ENCODE results near the gene AKT3.

AKT3 gene

GRCh38 chr1:243738020-243738419 lies 112.0 kb downstream of the AKT3 start:
- Histone ChIP-seq H3K9me3 (no peaks in the 10 kb centered on the region), H3K27me3 (no peaks in the 10 kb centered on the region), H3K4me1 (peaks cover 0 to 75% (median 22%) of the 10 kb centered on the region in 4 donors), H3K36me3 (no peaks in the 10 kb centered on the region), H3K27ac (no peak overlapping the region), H3K4me3 (no peak overlapping the region)
- intact Hi-C loops (cut with DNase I; ENCODE audit: low total_unique reads) = no loop called here
- DNase-seq = no peak
- TF ChIP-seq, protein P1, sequence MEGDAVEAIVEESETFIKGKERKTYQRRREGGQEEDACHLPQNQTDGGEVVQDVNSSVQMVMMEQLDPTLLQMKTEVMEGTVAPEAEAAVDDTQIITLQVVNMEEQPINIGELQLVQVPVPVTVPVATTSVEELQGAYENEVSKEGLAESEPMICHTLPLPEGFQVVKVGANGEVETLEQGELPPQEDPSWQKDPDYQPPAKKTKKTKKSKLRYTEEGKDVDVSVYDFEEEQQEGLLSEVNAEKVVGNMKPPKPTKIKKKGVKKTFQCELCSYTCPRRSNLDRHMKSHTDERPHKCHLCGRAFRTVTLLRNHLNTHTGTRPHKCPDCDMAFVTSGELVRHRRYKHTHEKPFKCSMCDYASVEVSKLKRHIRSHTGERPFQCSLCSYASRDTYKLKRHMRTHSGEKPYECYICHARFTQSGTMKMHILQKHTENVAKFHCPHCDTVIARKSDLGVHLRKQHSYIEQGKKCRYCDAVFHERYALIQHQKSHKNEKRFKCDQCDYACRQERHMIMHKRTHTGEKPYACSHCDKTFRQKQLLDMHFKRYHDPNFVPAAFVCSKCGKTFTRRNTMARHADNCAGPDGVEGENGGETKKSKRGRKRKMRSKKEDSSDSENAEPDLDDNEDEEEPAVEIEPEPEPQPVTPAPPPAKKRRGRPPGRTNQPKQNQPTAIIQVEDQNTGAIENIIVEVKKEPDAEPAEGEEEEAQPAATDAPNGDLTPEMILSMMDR (IDR thresholded peaks at IDR 0.05) = no peak

DNA sequence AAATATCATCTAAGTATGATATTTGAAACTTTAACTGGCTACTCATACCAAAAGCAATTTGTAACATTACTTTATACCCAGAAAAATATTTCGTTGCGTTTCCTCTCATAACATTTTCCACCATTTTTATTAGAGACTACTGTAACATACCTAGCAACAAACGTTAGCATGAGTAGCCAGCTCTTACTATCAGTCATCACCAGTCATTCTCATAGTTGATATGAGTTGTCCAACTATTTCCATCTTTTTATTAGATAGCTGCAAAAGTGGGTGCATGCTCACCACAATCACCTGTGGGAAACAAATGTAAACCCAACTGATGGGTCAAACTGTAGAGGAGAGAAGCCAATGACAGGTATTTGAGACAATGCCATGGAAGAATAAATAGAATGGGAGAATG lies 114.6 kb downstream of the AKT3 start:
- Histone ChIP-seq H3K9me3 (no peaks in the 10 kb centered on the region), H3K4me3 (no peak overlapping the region), H3K36me3 (no peaks in the 10 kb centered on the region), H3K4me1 (peaks cover 0 to 68% (median 22%) of the 10 kb centered on the region in 4 donors), H3K27ac (no peak overlapping the region), H3K27me3 (no peaks in the 10 kb centered on the region)
- DNase-seq = no peak
- intact Hi-C loops (cut with DNase I; ENCODE audit: low total_unique reads) = no loop called here
- TF ChIP-seq, protein P1 (IDR thresholded peaks at IDR 0.05) = no peak

DNA sequence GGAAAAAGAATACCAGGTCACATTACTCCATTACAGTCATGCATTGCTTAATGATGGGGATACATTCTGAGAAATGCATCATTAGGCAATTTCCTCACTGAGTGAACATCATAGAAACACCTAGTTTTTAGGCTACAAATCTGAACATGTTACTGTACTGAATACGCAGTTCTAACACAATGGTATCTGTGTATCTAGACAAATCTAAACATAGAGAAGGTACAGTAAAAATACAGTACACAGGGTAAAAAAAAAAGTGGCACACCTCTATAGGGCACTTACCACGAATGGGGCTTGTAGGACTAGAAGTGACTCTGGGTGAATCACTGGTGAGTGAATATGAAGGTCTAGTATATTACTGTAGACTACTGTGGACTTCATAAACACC lies 115.7 kb downstream of the AKT3 start:
- no peaks in the 10 kb centered on the region for H3K27me3 ChIP-seq
- TF ChIP-seq, protein P1 (IDR thresholded peaks at IDR 0.05) = no peak
- intact Hi-C loops (cut with DNase I; ENCODE audit: low total_unique reads) = no loop called here

DNA sequence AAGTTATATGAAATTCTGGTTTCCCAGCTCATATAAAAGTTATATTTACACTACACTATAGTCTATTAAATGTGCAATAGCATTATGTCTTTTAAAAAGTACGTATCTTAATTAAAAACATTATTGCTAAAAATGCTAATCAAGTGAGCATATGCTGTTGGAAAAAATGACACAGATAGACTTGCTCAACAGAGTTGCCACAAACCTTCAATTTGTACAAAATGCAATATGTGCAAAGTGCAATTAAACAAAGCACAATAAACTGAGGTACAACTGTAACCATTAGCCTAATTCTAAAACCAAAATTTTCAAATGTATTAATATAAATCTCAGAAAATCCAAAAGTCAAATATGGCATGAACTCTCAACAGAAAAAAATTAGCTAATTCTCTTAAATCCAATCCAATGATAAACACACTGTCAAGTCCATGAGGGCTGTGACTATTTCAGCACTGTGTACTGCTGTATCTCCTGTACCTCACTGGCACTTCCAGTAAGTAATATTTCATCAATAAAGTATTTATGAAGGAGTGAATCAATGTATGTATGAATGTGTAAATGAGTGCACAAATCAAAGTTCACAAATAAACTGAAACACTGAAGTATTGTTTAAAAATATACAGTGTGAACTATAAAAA lies 116.3 kb downstream of the AKT3 start:
- Histone ChIP-seq H3K27me3 (no peaks in the 10 kb centered on the region), H3K4me1 (peaks cover 0 to 61% (median 18%) of the 10 kb centered on the region in 4 donors), H3K36me3 (no peaks in the 10 kb centered on the region), H3K4me3 (no peak overlapping the region), H3K9me3 (no peaks in the 10 kb centered on the region), H3K27ac (no peak overlapping the region)
- TF ChIP-seq, protein P1 (IDR thresholded peaks at IDR 0.05) = no peak
- no peak for DNase-seq
- intact Hi-C loops (cut with DNase I; ENCODE audit: low total_unique reads) = no loop called here

More for the DNA sequence above, 115.7 kb downstream of the AKT3 start:
- Histone ChIP-seq H3K4me1 (peaks cover 0 to 66% (median 18%) of the 10 kb centered on the region in 4 donors), H3K27ac (no peak overlapping the region), H3K36me3 (no peaks in the 10 kb centered on the region), H3K4me3 (no peak overlapping the region), H3K9me3 (no peaks in the 10 kb centered on the region)
- no peak for DNase-seq

DNA sequence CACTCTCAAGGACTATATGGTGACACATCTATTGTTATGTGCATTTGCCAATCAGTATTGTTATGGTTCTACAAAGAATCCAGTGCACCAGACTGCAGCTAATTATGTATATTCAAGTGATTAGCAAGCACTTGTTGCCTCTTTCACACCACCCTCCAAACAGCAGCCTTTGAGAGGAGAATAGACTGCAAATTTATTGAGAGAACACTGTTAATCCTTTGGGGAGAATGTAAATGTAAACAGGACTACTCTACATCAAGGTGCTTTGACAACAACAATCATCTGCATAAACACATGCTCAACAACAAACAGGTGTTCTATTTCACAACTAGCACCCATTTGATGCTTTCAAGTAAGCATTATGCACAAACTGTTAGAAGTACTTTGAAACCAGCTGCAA lies 117.4 kb downstream of the AKT3 start:
- H3K4me1 ChIP-seq = peaks cover 0 to 57% (median 18%) of the 10 kb centered on the region in 4 donors
- intact Hi-C loops (cut with DNase I; ENCODE audit: low total_unique reads) = no loop called here
- DNase-seq = no peak
- no peaks in the 10 kb centered on the region for H3K9me3 ChIP-seq
- H3K27ac ChIP-seq = no peak overlapping the region
- no peaks in the 10 kb centered on the region for H3K36me3 ChIP-seq
- H3K4me3 ChIP-seq = no peak overlapping the region
- H3K27me3 ChIP-seq = no peaks in the 10 kb centered on the region
- TF ChIP-seq, protein P1 (IDR thresholded peaks at IDR 0.05) = no peak

Data from tibial artery (tissue), 4 donors.